RWPE2 (cell line): Measurements from ENCODE around the gene VPS25.
A peak's percentile ranks its signal among the peaks of the same experiment; 100 is the strongest.
"Not testable (repeated sequence)": the region's sequence is repeated elsewhere in the genome, so short reads cannot be mapped to it uniquely, and the experiment has no call there.

Experiments used
- ATAC-seq: fragments of 200-7000 bp; cut with Tn5 transposase; 3 replicates; pipeline ENCODE4 v1.9.1; 2021; ENCODE audit warnings: low read depth
- DNase-seq: peaks from one replicate; pipeline ENCODE4 v3.0.0-alpha.2; 2020; ENCODE audit warnings: low spot score
- H3K27ac ChIP-seq: fragments of 450-650 bp; 2 replicates; pipeline ENCODE4 v1.5.1; 2017; ENCODE audit warnings: mild to moderate bottlenecking; ENCODE audit not compliant: poor library complexity, severe bottlenecking
- H3K27me3 ChIP-seq: fragments of 250-450 bp; sonication (Bioruptor Pico); 2 replicates; pipeline ENCODE4 v1.5.1; 2021; ENCODE audit warnings: mild to moderate bottlenecking, moderate library complexity; ENCODE audit not compliant: insufficient read depth, poor library complexity, severe bottlenecking
- H3K36me3 ChIP-seq: fragments of 250-450 bp; sonication (Bioruptor Pico); 2 replicates; pipeline ENCODE4 v1.5.1; 2020; ENCODE audit warnings: low read depth, mild to moderate bottlenecking, moderate library complexity
- H3K4me1 ChIP-seq: fragments of 250-450 bp; sonication (Bioruptor Pico); 2 replicates; pipeline ENCODE4 v1.5.1; 2021; ENCODE audit warnings: mild to moderate bottlenecking, moderate library complexity; ENCODE audit not compliant: insufficient read depth, poor library complexity, severe bottlenecking
- H3K4me3 ChIP-seq: fragments of 250-450 bp; sonication (Bioruptor Pico); 2 replicates; pipeline ENCODE4 v1.5.1; 2021; ENCODE audit warnings: mild to moderate bottlenecking, moderate library complexity; ENCODE audit not compliant: severe bottlenecking
- H3K9me3 ChIP-seq: fragments of 250-450 bp; sonication (Bioruptor Pico); 2 replicates; pipeline ENCODE4 v1.5.1; 2021; ENCODE audit warnings: mild to moderate bottlenecking, moderate library complexity; ENCODE audit not compliant: severe bottlenecking
- CTCF ChIP-seq: fragments of 450-650 bp; IDR thresholded peaks from one replicate; pipeline ENCODE4 v1.5.1; 2017; ENCODE audit warnings: mild to moderate bottlenecking, moderate library complexity; ENCODE audit not compliant: poor library complexity, severe bottlenecking

The VPS25 gene

DNA sequence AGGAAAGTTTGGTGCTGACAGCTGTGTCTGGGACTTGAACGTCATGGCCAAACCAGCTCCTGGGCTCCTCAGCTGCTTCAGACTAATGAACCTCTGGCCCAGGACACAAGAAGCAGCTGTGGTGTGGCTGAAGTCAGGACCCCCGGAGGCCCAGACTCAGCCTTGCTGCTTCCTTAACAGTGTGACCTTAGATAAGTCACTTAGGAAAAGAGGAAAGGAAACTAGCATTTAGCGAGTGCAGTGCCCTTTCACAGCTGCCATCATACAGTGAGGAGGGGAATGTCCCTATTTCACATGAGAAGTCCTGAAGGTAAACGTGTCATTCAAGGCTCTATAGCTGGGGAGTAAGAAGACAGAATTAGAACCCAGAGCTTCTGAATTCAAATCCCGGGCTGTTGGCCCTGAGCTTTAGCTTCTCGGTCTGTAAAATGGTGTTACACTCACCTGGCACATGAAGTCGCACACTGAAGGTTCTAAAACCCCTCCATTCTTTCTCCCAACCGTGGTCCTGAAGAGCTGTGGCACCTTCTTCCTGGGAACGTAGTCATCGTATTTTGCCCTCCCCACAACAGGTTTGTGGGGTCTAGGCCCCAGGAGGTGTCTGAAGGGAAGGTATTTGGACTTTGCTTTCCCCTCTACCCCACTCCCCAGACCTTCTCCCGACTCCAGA is 13.1 kb upstream of the VPS25 start:
- Histone ChIP-seq H3K4me1 (no peaks in the 10 kb centered on the region), H3K4me3 (no peak overlapping the region), H3K27ac (no peak overlapping the region), H3K36me3 (no peaks in the 10 kb centered on the region), H3K27me3 (peaks cover 8% of the 10 kb centered on the region), H3K9me3 (no peaks in the 10 kb centered on the region)
- ATAC-seq (no peak), DNase-seq (no peak)
- no peak for TF ChIP-seq CTCF

DNA sequence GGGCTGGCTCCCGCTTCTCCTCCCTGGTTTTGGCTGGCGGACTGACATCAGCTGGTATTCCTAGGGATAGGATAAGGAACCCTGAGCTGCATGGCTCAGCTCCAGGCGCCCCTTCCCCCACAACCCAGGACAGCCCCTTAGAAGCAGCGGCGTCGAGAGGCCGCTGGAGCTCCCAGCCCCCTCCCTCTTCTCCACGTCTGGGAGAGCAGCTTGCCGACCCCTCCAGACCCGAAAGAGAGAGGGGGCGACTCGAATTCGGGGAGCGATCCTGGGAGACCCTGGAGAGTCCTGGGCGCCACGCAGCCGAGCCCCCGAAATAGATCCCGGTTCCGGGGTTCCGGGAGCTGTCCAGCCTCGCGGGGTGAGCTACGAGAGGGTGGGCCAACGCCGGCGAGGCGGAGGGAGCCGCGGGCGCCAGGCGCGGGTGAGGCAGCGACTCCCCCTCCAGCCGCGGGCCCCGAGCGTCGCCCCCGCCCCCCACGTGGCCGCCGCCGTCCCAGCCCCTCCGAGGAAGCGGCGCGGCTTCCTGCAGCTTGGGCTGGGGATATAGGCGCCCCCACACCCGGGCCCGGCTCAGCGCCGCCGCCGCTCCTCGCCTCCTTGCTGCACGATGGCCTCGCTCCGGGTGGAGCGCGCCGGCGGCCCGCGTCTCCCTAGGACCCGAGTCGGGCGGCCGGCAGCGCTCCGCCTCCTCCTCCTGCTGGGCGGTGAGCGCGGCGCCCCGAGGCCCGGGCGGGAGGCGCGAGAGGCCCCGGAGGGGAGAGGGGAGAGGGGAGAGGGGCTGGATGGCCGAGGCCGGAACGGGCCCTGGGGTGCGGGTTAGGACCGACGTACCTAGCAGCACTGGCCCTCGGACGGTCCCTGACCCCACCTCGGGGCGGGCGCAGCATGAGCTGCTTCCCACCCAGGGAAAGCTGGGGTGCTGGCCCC is 12.3 kb upstream of the VPS25 start, which contains the start of gene RAMP2:
Gene RAMP2 (plus strand): TSS at position 576 of the 930 bp plus-strand sequence. CDS start 35 bp downstream, at position 611.
- no peak for TF ChIP-seq CTCF
- Histone ChIP-seq H3K4me3 (peak within 1 kb of the TSS; percentile 27), H3K27ac (no peak within 1 kb of the TSS), H3K36me3 (no peaks in the 10 kb centered on the region), H3K9me3 (no peaks in the 10 kb centered on the region), H3K4me1 (no peaks in the 10 kb centered on the region), H3K27me3 (peaks cover 8% of the 10 kb centered on the region)
- peak; percentile 53 for ATAC-seq
- DNase-seq, result no peak

- DNase-seq (no peak), ATAC-seq (no peak)
- no peaks in the 10 kb centered on the region for H3K9me3 ChIP-seq
- H3K4me1 ChIP-seq, result no peaks in the 10 kb centered on the region
- no peaks in the 10 kb centered on the region for H3K36me3 ChIP-seq
- H3K27ac ChIP-seq, result no peak overlapping the region
- H3K27me3 ChIP-seq, result peaks cover 8% of the 10 kb centered on the region
- peak overlapping the region; percentile 27 for H3K4me3 ChIP-seq
- no peak for TF ChIP-seq CTCF
Measured at GRCh38 chr17:42761638-42762037, 11.6 kb upstream of the VPS25 start.

GRCh38 chr17:42766124-42766523 is 7.1 kb upstream of the VPS25 start:
- Histone ChIP-seq H3K27me3 (no peaks in the 10 kb centered on the region), H3K27ac (no peak overlapping the region), H3K9me3 (no peaks in the 10 kb centered on the region), H3K36me3 (no peaks in the 10 kb centered on the region), H3K4me3 (no peak overlapping the region), H3K4me1 (no peaks in the 10 kb centered on the region)
- TF ChIP-seq CTCF, result no peak
- ATAC-seq, result no peak
- DNase-seq, result no peak

DNA sequence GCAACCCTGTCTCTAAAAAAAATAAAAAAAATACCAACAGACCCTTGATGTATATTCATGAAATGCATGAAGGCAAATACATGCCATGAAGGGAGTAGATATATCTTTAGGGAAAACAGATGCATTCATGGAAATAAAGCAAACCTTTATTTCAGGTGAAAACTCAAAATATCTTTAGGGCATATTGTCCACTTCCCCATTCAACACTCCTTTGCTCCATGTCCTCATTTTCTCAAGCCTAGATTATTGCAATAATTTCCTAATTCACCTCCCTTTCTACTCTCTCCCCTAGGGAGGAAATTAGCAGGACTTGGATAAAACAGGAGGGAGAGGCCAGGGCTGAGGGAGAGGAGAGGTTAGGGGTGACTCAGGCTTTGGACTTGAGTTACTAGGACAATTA is 5.7 kb upstream of the VPS25 start:
- Histone ChIP-seq H3K4me1 (no peaks in the 10 kb centered on the region), H3K4me3 (no peak overlapping the region), H3K27me3 (no peaks in the 10 kb centered on the region), H3K36me3 (no peaks in the 10 kb centered on the region), H3K9me3 (no peaks in the 10 kb centered on the region), H3K27ac (no peak overlapping the region)
- DNase-seq (no peak), ATAC-seq (no peak)
- TF ChIP-seq CTCF, result no peak

- H3K4me3 ChIP-seq, DNase-seq, H3K4me1 ChIP-seq, H3K27ac ChIP-seq, H3K27me3 ChIP-seq, H3K36me3 ChIP-seq, ATAC-seq, H3K9me3 ChIP-seq: not testable (repeated sequence)
Measured at GRCh38 chr17:42768006-42768405, 5.2 kb upstream of the VPS25 start.

GRCh38 chr17:42769964-42770363 is 3.3 kb upstream of the VPS25 start:
- not testable (repeated sequence) for H3K4me1 ChIP-seq, ATAC-seq, H3K4me3 ChIP-seq, H3K27ac ChIP-seq, DNase-seq, H3K27me3 ChIP-seq, H3K9me3 ChIP-seq, H3K36me3 ChIP-seq
